Inflammatory macrophage treated with lipopolysaccharide for 1 hour (primary cell): ENCODE measurements around the gene ATXN1L.
A peak's percentile ranks its signal among the peaks of the same experiment; 100 is the strongest.
"Not testable (repeated sequence)": the region's sequence is repeated elsewhere in the genome, so short reads cannot be mapped to it uniquely, and the experiment has no call there.

Experiments used
- DNase-seq, 2 donors: peaks; one replicate each; pipeline ENCODE4 v3.0.0-alpha.2; 2020 to 2022

The ATXN1L gene

GRCh38 chr16:71853413-71853812 is 7.6 kb downstream of the ATXN1L start:
- DNase-seq = no peak

- no peak for DNase-seq
Observed at GRCh38 chr16:71854369-71854948, 8.7 kb downstream of the ATXN1L start.

GRCh38 chr16:71855937-71856662 is 10.3 kb downstream of the ATXN1L start:
- DNase-seq = no peak

GRCh38 chr16:71859762-71860521 is 14.2 kb downstream of the ATXN1L start:
- DNase-seq = no peak

GRCh38 chr16:71863995-71864394 is 18.2 kb downstream of the ATXN1L start:
- DNase-seq = no peak

- no peak for DNase-seq
Observed at GRCh38 chr16:71865173-71865863, 19.5 kb downstream of the ATXN1L start.

- DNase-seq = not testable (repeated sequence)
Observed at GRCh38 chr16:71867175-71867574, 21.4 kb downstream of the ATXN1L start.

- DNase-seq = no peak
Observed at GRCh38 chr16:71867939-71868338, 22.2 kb downstream of the ATXN1L start.

GRCh38 chr16:71869089-71869488 is 23.3 kb downstream of the ATXN1L start:
- DNase-seq = no peak

- DNase-seq = no peak
Observed at GRCh38 chr16:71870818-71871217, 25.0 kb downstream of the ATXN1L start.

- DNase-seq = no peak
Observed at GRCh38 chr16:71873199-71873598, 27.4 kb downstream of the ATXN1L start.

- DNase-seq = no peak
Observed at GRCh38 chr16:71878911-71879310, 33.1 kb downstream of the ATXN1L start.

GRCh38 chr16:71880176-71880575 is 34.4 kb downstream of the ATXN1L start:
- DNase-seq = peak; percentile 47 to 74

GRCh38 chr16:71882505-71883167 is 36.9 kb downstream of the ATXN1L start:
- DNase-seq = peak; percentile 57 to 94

- no peak for DNase-seq
Observed at GRCh38 chr16:71883168-71883848, 37.5 kb downstream of the ATXN1L start.

GRCh38 chr16:71883849-71884638 is 38.3 kb downstream of the ATXN1L start, which contains the start of gene ZNF821:
TSS of gene ZNF821 (minus strand) at chr16:71884182. CDS start at chr16:71879946, 4,236 bp downstream.
- peak; percentile 31 to 49 for DNase-seq

GRCh38 chr16:71885261-71885650 is 39.5 kb downstream of the ATXN1L start:
- DNase-seq = peak; percentile 77 to 84

GRCh38 chr16:71889147-71889546 is 43.4 kb downstream of the ATXN1L start:
- DNase-seq = no peak

- DNase-seq = no peak
Observed at GRCh38 chr16:71893888-71894228, 48.1 kb downstream of the ATXN1L start.

- DNase-seq = peak; percentile 77 to 79
Observed at GRCh38 chr16:71894229-71894920, 48.6 kb downstream of the ATXN1L start.
